ENCODE results near the gene RAET1G. TPM values are rescaled to one million over a fixed set of nuclear protein-coding genes. Genes with fewer than 3 reads are reported as not detected.

RAET1G gene
- total RNA-seq, 1 experiment from 2014 or later: 3.2 TPM

GRCh38 chr6:149907317-149907716, 15.6 kb downstream of the RAET1G start:
- DNase-seq: no peak
- Histone ChIP-seq H3K4me3 (no peak overlapping the region), H3K27me3 (no peaks in the 10 kb centered on the region), H3K36me3 (no peaks in the 10 kb centered on the region), H3K9me3 (no peaks in the 10 kb centered on the region; the same call in 1 of the 2 replicates)

- Histone ChIP-seq H3K4me3 (no peak overlapping the region), H3K36me3 (no peaks in the 10 kb centered on the region), H3K9me3 (no peaks in the 10 kb centered on the region; the same call in 1 of the 2 replicates), H3K27me3 (no peaks in the 10 kb centered on the region)
- no peak for DNase-seq
Measured at GRCh38 chr6:149906405-149906804, 16.5 kb downstream of the RAET1G start.

- no peaks in the 10 kb centered on the region for H3K36me3 ChIP-seq
- no peak for DNase-seq
- no peak overlapping the region for H3K4me3 ChIP-seq
- H3K9me3 ChIP-seq: no peaks in the 10 kb centered on the region; the same call in 1 of the 2 replicates
- no peaks in the 10 kb centered on the region for H3K27me3 ChIP-seq
Measured at GRCh38 chr6:149905911-149906371, 17.0 kb downstream of the RAET1G start.

- H3K27me3 ChIP-seq: no peaks in the 10 kb centered on the region
- DNase-seq: no peak
- H3K9me3 ChIP-seq: no peaks in the 10 kb centered on the region; the same call in 1 of the 2 replicates
- no peak overlapping the region for H3K4me3 ChIP-seq
- no peaks in the 10 kb centered on the region for H3K36me3 ChIP-seq
Measured at GRCh38 chr6:149905371-149905910, 17.5 kb downstream of the RAET1G start.

GRCh38 chr6:149904661-149905370, 18.1 kb downstream of the RAET1G start:
- Histone ChIP-seq H3K9me3 (no peaks in the 10 kb centered on the region; the same call in 1 of the 2 replicates), H3K27me3 (no peaks in the 10 kb centered on the region), H3K4me3 (no peak overlapping the region), H3K36me3 (no peaks in the 10 kb centered on the region)
- DNase-seq: no peak

GRCh38 chr6:149903938-149904611, 18.8 kb downstream of the RAET1G start:
- H3K36me3 ChIP-seq: no peaks in the 10 kb centered on the region
- DNase-seq: no peak

GRCh38 chr6:149901444-149902140, 21.3 kb downstream of the RAET1G start:
- no peaks in the 10 kb centered on the region for H3K36me3 ChIP-seq
- no peaks in the 10 kb centered on the region for H3K27me3 ChIP-seq
- no peaks in the 10 kb centered on the region for H3K9me3 ChIP-seq
- H3K4me3 ChIP-seq: no peak overlapping the region
- DNase-seq: no peak

More at GRCh38 chr6:149903938-149904611, 18.8 kb downstream of the RAET1G start:
- Histone ChIP-seq H3K27me3 (no peaks in the 10 kb centered on the region), H3K4me3 (no peak overlapping the region), H3K9me3 (no peaks in the 10 kb centered on the region; the same call in 1 of the 2 replicates)

- no peak for DNase-seq
- Histone ChIP-seq H3K36me3 (no peaks in the 10 kb centered on the region), H3K27me3 (no peaks in the 10 kb centered on the region), H3K4me3 (no peak overlapping the region), H3K9me3 (no peaks in the 10 kb centered on the region)
Measured at GRCh38 chr6:149900620-149901443, 22.1 kb downstream of the RAET1G start.

GRCh38 chr6:149899926-149900619, 22.8 kb downstream of the RAET1G start:
- Histone ChIP-seq H3K27me3 (no peaks in the 10 kb centered on the region), H3K9me3 (no peaks in the 10 kb centered on the region), H3K4me3 (no peak overlapping the region), H3K36me3 (no peaks in the 10 kb centered on the region)
- no peak for DNase-seq

- Histone ChIP-seq H3K36me3 (no peaks in the 10 kb centered on the region), H3K27me3 (no peaks in the 10 kb centered on the region), H3K9me3 (no peaks in the 10 kb centered on the region), H3K4me3 (no peak overlapping the region)
- no peak for DNase-seq
Measured at GRCh38 chr6:149899486-149899885, 23.4 kb downstream of the RAET1G start.

GRCh38 chr6:149898966-149899365, 24.0 kb downstream of the RAET1G start:
- no peaks in the 10 kb centered on the region for H3K27me3 ChIP-seq
- no peak for DNase-seq
- no peak overlapping the region for H3K4me3 ChIP-seq
- no peaks in the 10 kb centered on the region for H3K36me3 ChIP-seq
- H3K9me3 ChIP-seq: no peaks in the 10 kb centered on the region

- no peak for DNase-seq
Measured at GRCh38 chr6:149897855-149898744, 24.8 kb downstream of the RAET1G start, which contains the start of gene RAET1E. Gene RAET1E, minus strand, starts transcription at chr6:149898113. Its CDS starts 7,212 bp downstream, at chr6:149890901.

GRCh38 chr6:149897015-149897697, 25.8 kb downstream of the RAET1G start:
- DNase-seq: peak; percentile 97
- H3K4me3 ChIP-seq: peak overlapping the region; percentile 35
- H3K36me3 ChIP-seq: no peaks in the 10 kb centered on the region
- H3K9me3 ChIP-seq: no peaks in the 10 kb centered on the region
- no peaks in the 10 kb centered on the region for H3K27me3 ChIP-seq

More at GRCh38 chr6:149897855-149898744, 24.8 kb downstream of the RAET1G start, which contains the start of gene RAET1E:
- Histone ChIP-seq H3K9me3 (no peaks in the 10 kb centered on the region), H3K36me3 (no peaks in the 10 kb centered on the region), H3K4me3 (peak within 1 kb of the TSS; percentile 35), H3K27me3 (no peaks in the 10 kb centered on the region)

- Histone ChIP-seq H3K36me3 (no peaks in the 10 kb centered on the region), H3K4me3 (no peak overlapping the region), H3K27me3 (no peaks in the 10 kb centered on the region), H3K9me3 (no peaks in the 10 kb centered on the region)
- peak; percentile 56 for DNase-seq
Measured at GRCh38 chr6:149896491-149896890, 26.4 kb downstream of the RAET1G start.
